NCI-H1105 treated with DMSO at 0.1 percent for 48 hours (cell line): ENCODE measurements around the gene KLHL1.

Experiments used
- DNase-seq: peaks from one replicate; lab custom pipeline; 2025; lab: John Stamatoyannopoulos, UW

KLHL1 gene

DNA sequence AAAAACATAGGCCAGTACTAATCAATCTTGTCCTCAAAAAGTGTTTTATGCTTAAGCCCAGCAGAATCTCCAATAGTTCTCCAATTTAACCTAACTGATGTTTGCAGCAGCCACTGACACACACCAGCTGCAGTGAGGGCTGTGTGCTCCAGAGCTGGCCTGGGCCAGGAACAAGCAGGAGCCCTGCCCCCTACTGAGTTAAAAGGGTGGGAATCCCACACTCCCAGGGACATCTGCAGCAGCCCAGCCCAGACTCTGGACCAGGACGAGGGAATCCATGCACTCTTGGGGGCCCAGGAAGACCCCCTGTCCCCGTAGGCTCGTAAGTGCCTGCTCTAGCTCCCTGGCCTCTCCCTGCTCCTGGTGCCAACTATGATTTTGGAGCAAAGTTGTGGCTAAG is 92.1 kb downstream of the KLHL1 start:
- no peak for DNase-seq

DNA sequence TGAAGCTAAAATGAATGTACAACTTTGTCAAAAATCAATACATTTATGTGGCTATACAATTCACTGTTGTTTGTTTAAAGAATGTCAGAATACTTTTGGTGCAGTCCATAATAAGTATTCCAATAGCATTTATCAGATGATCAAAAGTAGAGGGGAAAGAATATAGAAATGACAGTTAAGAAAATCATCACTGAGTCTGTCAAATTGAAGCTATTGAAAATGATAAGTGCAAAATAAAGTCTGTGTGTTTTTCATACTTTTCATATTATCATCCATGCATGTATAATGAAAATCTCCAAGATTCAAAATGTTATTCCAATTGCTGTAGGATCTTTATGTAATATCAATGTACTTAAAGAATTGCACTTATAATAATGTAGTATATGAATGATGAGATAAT is 93.9 kb downstream of the KLHL1 start:
- no peak for DNase-seq

DNA sequence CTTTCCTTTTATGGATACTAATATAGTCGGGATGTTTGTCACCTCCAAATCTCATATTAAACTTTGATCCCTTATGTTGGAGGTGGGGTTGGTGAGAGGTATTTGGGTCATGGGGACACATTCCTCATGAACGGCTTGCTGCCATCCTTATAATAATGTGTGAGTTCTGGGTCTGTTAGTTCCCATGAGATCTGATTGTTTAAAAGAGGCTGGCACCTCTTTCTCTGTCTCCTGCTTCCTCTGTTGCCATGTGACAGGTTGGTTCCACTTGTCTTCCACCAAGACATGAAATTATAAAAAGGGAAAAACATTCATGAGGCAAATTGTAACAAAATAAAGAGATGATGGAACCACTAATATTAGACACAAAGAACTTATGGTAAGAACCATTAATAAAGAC is 108.4 kb downstream of the KLHL1 start:
- DNase-seq, result no peak

DNA sequence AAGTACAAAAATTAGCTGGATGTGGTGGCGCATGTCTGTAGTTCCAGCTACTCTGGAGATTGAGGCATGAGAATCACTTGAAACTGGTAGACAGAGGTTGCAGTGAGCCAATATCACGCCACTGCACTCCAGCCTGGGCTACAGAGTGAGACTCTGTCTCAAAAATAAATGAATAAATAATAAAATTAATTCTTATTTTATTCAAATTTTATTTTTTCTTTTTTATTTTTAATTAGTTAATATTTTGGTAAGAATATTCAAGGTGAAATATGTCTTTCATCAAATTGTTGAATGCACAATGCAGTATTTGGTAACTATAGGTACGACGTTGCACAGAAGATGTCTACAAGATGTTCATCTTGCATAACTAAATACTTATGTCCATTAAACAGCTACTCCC is 111.2 kb downstream of the KLHL1 start:
- DNase-seq, result no peak

DNA sequence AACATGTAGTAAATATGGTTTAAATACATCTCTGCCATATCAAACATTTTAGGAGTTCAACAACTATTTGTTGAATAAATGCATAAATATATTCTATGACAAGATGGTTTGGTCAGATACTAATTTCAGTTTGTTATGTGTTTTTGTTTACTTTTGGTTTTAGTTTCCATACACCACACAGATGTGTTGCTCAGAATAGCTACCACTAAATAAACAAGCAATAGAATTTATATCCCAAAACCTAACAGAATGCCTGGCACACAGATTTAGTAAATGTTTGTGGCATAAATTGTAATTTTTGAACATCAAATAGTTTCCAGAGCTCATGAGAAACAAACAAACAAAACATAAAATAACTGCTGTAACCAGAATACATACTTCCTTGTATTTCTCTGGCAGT is 127.5 kb downstream of the KLHL1 start:
- DNase-seq, result no peak

DNA sequence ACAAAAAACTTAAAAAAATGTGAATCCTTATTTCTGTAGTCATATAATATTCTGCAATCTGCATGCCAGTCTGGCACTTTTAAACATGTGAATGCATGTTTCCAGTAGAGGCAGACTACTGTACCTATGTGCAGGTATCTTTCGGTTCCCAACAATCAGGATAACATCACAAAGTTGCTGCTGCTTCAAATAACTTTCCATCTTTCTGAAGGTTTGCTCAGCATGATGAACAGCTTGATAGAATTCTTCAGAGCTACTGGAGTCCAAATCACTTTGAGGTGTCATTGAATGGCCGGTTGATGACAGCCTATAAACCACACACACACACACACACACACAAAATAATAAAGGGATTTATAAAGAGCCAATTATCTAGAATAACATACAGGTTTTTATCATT is 132.8 kb downstream of the KLHL1 start:
- DNase-seq, result no peak

DNA sequence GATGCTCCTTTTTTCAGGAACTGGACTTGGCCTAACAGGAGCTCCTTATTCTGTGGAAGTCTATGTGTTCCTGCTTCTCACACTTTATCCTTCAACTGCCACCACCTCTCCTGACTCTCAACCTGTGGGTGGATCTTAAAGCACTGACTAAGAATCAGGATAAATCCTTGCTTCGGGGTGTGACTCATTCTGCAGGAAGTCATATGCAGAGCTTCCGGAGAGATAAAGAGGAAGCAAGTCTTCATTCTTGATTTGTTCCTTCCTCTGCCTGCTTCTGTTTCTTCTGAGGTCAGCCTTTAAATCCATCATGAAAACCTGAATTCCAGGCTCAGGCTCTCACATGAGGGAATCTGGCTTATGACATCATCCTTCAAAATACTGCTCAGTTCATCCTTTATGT is 137.7 kb downstream of the KLHL1 start:
- no peak for DNase-seq

DNA sequence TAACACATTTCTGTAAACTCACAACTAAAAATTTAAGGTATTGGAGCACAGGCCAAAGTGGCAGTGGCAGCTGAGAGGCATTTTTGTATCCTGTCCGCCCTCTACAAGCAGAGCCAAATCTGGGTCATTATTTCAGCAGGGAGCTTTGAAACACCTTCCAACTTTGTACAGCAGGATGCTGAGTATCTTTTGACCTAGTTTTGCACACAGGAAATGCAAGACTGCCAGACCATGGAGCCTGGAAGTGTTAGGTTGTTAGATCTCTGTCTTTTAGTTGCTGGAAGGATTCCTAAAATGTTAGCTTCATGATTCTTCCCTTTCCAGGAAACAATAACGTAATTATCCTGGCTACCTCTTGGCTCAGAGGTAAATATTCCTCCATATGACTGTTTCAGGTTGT is 149.2 kb downstream of the KLHL1 start:
- DNase-seq, result no peak

DNA sequence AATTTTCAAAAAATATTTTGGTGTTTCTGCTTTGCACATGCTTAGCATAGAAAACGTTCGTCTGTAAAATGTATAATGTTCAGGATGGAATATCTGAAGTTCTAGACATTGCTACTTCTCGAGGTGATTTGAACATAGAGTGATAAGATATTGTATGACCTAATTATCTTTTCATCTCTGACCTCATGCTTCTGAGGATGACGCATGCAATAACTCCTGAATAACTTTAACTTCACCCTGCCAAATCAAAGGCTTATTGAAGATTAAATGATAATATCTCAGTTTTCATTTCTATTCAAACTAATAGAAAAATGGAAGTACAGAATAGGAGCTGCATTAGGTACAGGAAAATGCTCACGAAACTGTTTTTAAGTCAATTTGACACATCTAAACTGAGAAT is 151.4 kb downstream of the KLHL1 start:
- DNase-seq, result no peak

DNA sequence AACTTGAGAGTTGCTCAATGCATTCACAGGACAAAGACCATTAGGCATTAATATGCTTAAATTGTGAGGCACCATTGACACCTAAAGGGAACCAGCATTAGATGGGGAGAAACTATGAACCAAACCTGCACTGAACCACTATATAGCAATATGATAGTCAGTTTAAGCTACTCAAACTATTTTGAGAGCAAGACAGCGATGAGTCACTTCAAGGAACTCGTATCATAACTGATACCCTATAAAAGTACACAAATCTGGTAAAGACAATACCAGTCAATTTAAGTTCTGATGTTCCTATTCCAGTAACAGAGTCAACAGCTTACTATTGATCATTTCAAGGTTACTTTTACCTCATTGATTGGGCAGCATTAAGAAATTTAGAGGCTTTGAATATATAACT is 151.9 kb downstream of the KLHL1 start:
- no peak for DNase-seq

DNA sequence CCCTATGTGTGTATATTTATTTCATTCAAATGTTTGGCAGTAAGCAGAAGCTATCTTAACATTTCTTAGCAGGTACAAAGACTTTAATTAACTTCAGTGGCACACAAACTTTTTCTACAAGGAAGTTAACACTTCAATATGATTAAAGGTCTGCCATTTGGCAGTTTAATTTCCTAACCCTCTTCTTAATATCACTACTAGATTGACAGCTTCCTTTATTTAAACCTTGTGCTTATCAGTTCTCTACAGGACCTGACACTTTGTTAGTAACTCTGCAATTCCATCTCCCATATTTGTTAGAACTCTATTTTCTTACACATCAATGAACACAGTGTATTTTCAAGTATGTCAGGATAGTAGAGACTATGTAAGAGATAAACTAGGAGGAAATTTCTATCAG is 153.0 kb downstream of the KLHL1 start:
- DNase-seq, result no peak

DNA sequence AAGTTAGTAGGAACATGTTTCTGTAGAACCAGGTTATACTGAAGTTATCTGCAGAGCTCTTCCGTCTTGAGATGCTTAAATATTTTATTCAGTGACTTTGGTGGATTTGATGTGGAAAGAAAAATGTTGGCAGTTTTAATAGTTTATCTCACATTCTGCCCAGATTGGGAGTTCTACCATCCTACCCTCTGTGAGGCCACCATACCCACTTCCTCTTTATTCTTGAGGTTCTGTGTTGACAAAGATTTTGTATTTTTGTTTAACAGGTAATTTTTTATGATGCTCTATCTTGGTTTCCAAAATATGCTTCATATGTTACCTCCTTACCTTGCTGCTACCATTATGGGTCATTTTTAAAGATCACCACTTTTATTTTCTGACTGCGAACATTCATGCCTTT is 156.8 kb downstream of the KLHL1 start:
- no peak for DNase-seq

DNA sequence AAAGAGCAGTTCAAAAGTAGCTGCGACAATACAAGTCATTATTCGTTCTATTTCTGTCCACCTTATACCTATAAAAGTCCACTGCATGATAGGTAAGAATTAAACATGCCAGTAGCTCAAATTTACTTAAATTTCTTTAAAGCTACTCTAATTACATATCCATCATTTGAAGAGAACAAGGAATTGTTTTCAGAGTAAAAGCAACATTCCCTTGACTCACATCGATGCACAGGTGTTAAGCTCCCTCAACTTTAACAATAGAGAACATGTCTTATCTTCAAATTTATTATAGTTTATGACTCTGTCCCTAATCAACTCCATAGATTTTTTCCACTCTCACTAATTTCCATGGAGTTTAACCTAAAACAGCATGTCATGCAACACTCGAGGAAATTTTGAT is 158.1 kb downstream of the KLHL1 start:
- DNase-seq, result no peak

DNA sequence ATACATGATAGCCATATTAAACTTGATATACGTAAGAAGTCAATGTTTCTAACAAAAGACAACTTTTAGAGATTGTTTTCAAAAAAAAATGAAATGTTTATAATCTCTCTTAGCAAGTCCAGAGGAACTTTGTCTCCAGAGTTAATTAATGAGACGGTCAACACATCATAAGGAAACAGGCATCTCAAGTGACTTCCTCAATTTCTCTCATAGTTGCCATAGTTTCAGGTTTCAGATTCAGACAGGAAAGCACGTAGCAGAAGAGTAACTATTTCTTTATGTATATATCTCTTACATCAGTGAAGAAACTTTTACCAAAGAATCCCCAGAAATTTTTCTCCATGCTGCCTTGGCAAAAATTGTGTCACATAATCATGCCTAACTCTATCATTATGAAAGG is 160.2 kb downstream of the KLHL1 start:
- DNase-seq, result peak; percentile 3

DNA sequence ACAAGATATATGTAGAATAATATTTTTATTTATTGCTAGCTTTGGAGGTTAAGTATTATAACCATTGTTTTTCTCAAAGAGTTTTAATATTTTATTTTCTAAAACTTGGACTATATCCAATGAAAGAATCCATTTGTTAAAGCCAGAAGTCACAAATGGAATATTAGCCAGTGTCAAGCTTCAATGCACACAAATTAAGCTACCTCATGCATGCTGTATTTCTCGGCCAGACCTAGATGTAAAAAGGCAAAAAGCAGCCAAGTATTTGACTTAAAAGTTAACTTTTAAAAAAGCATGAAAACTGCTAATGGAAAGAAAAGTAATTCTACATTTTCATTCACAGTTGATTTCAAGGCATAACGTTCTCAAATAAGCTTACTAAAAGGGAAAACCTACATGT is 160.7 kb downstream of the KLHL1 start:
- DNase-seq, result peak; percentile 38

DNA sequence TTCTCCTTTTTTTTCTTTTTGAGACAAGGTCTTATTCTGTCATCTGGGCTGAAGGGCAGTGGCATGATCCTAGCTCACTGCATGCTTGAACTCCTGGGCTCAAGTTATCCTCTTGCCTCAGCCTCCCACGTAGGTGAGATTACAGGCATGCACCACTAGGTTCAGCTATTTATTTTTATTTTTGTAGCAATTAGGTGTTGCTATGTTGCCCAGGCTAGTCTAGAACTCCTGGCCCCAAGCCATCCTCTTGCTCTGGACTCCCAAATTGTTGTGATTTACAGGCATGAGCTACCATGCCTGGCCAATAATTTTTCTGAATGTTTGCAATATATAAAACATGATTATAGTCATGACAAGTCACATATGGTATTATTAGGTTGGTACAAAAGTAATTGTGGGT is 161.7 kb downstream of the KLHL1 start:
- DNase-seq, result peak; percentile 25

DNA sequence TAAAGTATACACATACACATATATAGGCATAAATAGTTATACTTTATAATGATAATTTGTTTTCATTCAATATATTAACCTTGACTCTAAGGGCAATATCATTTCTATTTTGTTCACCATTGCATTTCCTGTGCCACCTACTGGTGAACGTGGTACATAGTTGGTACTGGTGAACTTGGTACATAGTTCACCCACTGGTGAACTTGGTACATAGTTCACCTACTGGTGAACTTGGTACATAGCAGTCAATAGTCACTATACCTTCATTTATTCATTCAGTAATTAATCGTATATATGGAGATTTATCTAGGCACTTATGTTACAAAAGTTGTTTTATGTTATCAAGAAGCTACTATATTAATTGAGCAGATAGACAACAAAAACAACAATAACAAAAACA is 173.2 kb downstream of the KLHL1 start:
- DNase-seq, result no peak

DNA sequence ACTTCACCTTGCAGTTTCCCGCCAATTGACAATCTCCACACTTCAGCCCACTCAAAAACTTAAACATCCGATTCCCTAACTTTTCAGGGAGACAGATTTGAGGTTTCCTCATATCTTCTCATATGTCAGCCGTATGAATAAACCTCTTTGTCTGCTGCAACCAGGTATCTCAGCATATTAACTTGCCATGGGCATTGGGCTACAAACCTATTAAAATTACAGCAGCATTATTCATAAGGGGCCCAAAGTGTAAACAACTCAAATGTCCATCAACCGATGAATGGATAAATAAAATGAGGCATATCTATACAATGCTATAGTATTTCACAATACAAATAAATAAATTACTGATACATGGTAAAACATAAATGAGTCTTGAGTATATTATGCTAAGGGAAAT is 180.0 kb downstream of the KLHL1 start:
- DNase-seq, result no peak

DNA sequence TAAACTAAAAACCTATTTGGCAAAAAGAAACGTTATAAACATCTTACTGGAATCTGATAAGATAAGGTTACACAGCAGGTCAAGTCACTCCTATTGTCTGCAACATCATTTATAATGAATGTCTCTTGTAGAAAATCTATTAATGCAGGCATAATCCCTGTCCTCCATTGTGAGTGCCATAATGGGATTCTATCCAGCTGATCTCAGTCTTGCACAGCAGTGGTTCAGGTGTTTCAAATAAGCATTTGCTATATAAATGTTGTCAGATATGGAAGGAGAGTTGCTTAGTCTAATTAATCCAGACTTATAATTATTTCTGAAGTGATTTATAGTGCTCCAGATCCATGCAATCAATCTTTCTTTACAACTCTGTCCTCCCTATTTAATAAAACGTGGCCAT is 187.1 kb downstream of the KLHL1 start:
- peak; percentile 58 for DNase-seq

DNA sequence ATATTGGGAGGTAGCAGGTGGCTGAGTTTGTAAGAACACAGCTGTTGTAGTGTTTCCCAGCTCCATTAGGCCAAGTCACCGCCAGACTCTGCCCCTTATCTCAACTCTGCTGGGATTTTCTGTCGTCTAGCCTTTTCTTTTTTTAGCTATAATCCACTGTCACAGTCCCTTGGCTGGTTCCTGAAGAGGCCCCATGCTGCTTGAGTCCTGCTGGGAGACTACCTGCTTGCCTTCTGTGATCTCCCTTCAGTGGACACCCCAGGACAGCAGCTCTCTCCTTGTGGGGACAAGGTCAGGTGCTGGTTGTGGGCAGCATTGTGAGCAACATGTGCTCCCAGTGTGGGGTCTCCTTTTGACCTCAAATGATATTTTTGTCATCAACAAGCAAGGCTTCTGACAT is 195.6 kb downstream of the KLHL1 start:
- DNase-seq, result no peak

DNA sequence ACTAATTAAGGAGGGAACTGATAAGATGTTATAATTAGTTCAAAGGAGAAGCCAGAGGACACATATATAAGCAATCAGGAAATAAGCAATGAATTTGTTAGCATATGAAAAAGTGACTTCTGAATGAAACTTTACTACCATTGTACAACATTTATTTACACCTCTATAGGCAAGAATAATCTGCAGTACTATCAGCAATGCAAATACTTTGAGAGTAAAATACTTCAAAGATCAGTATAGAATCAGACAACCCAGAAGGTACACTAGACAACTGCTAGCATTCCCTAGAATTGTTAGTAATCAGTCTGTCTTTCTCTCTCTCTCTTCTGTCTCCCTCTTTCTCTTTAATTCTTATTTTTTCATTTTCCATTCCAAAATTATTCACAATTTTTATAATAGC is 197.5 kb downstream of the KLHL1 start:
- DNase-seq, result no peak

DNA sequence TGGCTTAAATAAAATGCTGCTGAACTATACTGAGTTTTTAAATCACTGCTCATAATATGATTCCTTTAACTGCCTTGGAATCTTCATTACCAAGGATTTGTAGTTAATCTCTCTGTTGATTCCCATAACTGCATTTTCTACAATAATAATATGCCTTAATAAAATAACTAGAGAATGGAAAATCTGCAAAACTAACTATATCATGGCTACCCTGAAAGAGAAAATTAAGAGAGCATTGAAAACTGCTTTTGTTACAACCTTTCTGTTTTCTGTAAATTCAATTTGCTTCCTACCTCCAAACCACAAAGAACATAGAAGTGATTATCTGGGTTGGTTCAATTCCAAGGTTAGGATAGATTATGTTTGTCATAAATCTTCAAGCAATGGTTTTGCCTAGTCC is 203.5 kb downstream of the KLHL1 start:
- no peak for DNase-seq

DNA sequence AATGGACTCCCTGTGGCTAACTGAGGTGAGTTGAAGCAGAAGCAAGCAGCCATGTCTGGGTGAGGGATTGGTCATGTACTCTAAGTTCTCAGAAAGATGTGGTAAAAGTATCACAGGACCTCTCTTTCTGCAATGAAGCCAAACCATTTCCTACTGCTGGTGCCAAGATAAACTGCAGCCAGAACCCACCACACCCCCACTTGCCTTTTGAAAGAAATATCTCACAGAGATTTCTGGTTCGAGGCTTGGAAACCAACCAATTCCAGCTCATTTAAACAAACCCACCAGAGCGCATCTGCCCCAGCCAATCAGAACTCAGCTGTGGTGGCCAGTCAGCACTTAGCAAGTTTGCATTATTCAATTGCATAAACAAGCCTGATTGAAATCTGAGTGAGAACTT is 205.2 kb downstream of the KLHL1 start:
- no peak for DNase-seq

DNA sequence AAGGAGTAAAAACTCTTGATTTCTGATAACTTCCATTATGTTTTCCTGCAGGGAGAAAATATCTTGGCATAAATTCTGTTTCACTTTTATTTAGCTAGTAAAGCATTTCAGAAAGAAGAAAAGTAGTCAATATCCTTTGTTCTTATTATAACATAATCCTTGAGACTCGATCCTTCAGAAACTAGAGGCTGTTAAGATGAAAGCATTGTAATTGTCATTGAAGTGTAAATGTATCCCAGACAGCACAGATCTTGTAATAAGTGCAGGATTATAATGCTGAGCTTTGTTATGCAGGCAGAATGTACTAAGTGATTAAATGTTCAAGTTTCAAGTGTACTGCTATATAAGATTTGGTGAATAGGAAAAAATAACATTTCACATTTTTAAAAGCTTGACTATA is 225.8 kb downstream of the KLHL1 start:
- no peak for DNase-seq

DNA sequence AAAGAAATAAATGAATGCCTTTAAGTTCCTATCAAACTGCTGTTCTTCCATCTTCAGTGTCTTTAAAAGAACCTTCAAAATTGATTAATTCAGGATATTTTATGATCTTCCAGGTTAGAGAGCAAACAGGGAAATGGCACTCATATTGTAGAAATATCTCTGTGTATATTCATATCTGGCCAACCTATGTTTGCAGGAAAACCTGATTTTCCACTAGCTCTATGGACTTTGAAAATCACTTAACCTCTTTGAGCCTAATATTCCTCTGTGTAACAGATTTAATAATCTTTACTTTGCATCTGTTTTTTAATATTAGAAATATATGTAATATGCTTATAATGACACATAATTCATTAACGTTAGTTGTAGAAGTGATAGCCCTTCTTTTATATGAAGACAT is 228.3 kb downstream of the KLHL1 start:
- no peak for DNase-seq
